Measurements from ENCODE around the gene ZNF609. TPM values are rescaled to one million over a fixed set of nuclear protein-coding genes. Genes with fewer than 3 reads are reported as not detected.

The ZNF609 gene
- total RNA-seq, 1 experiment from 2014 or later, result 31.0 TPM

GRCh38 chr15:64678126-64678819, 217.9 kb downstream of the ZNF609 start:
- H3K27ac ChIP-seq (ENCODE audit: low read depth, low read length), result no peak overlapping the region
- H3K9me3 ChIP-seq (ENCODE audit: control insufficient read depth in 1 of 2, insufficient read depth in 1 of 2, low read depth in 1 of 2, low read length in 2 of 2), result no peaks in the 10 kb centered on the region
- H3K9me2 ChIP-seq (ENCODE audit: insufficient read depth), result no peaks in the 10 kb centered on the region
- no peak for TF ChIP-seq POLR2AphosphoS5 (IDR thresholded peaks at IDR 0.05; ENCODE audit: low read depth, low read length)
- no peak for TF ChIP-seq ZFX (IDR thresholded peaks at IDR 0.05)
- TF ChIP-seq FOSL1 (IDR thresholded peaks at IDR 0.05; ENCODE audit: low read depth), result no peak
- no peak for TF ChIP-seq EZH2phosphoT487 (IDR thresholded peaks at IDR 0.05; ENCODE audit: borderline replicate concordance)
- H3K4me3 ChIP-seq (replicated peaks in 1 of 2; ENCODE audit: low read depth in 1 of 2, low read length in 2 of 2), result no peak overlapping the region
- CTCF ChIA-PET, result no interaction called here
- BruUV-seq (replicated peaks), result no TSS peak
- no peaks in the 10 kb centered on the region for H3K27me3 ChIP-seq (ENCODE audit: insufficient read depth, low read length)
- H3K36me3 ChIP-seq (ENCODE audit: control insufficient read depth in 1 of 2, insufficient read depth in 2 of 2, low read length in 2 of 2), result peaks cover 28 to 31% of the 10 kb centered on the region in 2 experiments; a peak in 3 of 4 replicates
- ATAC-seq, result no peak
- H3K79me2 ChIP-seq (ENCODE audit: insufficient read depth, low read length), result no peaks in the 10 kb centered on the region
- intact Hi-C loops (cut with micrococcal nuclease), result no loop called here
- RAD21 ChIA-PET (ENCODE audit: low non-redundant PET in 1 of 2, low total read pairs in 2 of 2, uncharacterized antibody in 2 of 2, unreplicated experiment in 2 of 2), result no interaction called here
- H3K4me1 ChIP-seq (ENCODE audit: control insufficient read depth in 1 of 2, insufficient read depth in 2 of 2, low read length in 2 of 2), result no peaks in the 10 kb centered on the region
- no peak overlapping the region for H2AFZ ChIP-seq (ENCODE audit: low read depth, low read length, poor library complexity, severe bottlenecking)
- POLR2A ChIA-PET, result no interaction called here
- DNase-seq (ENCODE audit: low read depth, low spot score), result no peak
- no peak overlapping the region for H3K9ac ChIP-seq (ENCODE audit: low read length)
- no peak overlapping the region for H3K4me2 ChIP-seq (ENCODE audit: low read length)
- no peaks in the 10 kb centered on the region for H4K20me1 ChIP-seq (ENCODE audit: insufficient read depth)

DNA sequence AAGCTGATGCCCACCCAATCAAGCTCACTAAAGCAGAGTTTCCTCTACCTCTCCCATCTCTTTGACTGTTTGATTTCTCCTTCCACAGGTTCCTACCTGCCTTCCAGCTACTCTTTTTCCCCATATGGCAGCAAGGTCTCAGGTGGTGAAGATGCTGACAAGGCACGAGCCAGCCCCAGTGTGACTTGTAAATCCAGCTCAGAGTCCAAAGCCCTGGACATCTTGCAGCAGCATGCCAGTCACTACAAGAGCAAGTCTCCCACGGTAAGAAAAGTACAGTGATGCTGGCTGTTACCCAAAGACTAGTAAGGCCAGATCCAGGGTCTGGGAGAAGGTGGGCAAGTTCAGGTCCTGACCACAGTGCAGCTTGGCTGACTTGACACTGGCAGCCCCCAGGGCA, 219.7 kb downstream of the ZNF609 start:
- H3K79me2 ChIP-seq (ENCODE audit: insufficient read depth, low read length), result no peaks in the 10 kb centered on the region
- ChIA-PET RAD21 (ENCODE audit: low non-redundant PET in 1 of 2, low total read pairs in 2 of 2, uncharacterized antibody in 2 of 2, unreplicated experiment in 2 of 2) (interaction anchor here in 1 of 2 experiments (0.6 to 1.2 kb wide), 2 partner anchors 195 to 253 kb away, joined by 3 to 4 read pairs; no protein-coding TSS in a partner anchor), POLR2A (no interaction called here)
- no peak for TF ChIP-seq POLR2AphosphoS5 (IDR thresholded peaks at IDR 0.05; ENCODE audit: low read depth, low read length)
- TF ChIP-seq, protein P1, sequence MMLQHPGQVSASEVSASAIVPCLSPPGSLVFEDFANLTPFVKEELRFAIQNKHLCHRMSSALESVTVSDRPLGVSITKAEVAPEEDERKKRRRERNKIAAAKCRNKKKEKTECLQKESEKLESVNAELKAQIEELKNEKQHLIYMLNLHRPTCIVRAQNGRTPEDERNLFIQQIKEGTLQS (IDR thresholded peaks at IDR 0.05), result no peak
- no peak for TF ChIP-seq MAX (IDR thresholded peaks at IDR 0.05)
- TF ChIP-seq SRF (IDR thresholded peaks at IDR 0.05; ENCODE audit: low read depth), result no peak
- no peak for TF ChIP-seq CBX3 (IDR thresholded peaks at IDR 0.05; ENCODE audit: low read depth)
- TF ChIP-seq FOSL1 (IDR thresholded peaks at IDR 0.05; ENCODE audit: low read depth), result no peak
- TF ChIP-seq ZFX (IDR thresholded peaks at IDR 0.05), result no peak
- no peak for TF ChIP-seq SP1 (IDR thresholded peaks at IDR 0.05; ENCODE audit: low read depth)
- TF ChIP-seq, protein P2, sequence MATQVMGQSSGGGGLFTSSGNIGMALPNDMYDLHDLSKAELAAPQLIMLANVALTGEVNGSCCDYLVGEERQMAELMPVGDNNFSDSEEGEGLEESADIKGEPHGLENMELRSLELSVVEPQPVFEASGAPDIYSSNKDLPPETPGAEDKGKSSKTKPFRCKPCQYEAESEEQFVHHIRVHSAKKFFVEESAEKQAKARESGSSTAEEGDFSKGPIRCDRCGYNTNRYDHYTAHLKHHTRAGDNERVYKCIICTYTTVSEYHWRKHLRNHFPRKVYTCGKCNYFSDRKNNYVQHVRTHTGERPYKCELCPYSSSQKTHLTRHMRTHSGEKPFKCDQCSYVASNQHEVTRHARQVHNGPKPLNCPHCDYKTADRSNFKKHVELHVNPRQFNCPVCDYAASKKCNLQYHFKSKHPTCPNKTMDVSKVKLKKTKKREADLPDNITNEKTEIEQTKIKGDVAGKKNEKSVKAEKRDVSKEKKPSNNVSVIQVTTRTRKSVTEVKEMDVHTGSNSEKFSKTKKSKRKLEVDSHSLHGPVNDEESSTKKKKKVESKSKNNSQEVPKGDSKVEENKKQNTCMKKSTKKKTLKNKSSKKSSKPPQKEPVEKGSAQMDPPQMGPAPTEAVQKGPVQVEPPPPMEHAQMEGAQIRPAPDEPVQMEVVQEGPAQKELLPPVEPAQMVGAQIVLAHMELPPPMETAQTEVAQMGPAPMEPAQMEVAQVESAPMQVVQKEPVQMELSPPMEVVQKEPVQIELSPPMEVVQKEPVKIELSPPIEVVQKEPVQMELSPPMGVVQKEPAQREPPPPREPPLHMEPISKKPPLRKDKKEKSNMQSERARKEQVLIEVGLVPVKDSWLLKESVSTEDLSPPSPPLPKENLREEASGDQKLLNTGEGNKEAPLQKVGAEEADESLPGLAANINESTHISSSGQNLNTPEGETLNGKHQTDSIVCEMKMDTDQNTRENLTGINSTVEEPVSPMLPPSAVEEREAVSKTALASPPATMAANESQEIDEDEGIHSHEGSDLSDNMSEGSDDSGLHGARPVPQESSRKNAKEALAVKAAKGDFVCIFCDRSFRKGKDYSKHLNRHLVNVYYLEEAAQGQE (IDR thresholded peaks at IDR 0.05; ENCODE audit: low read depth), result no peak
- no peak for TF ChIP-seq YY1 (IDR thresholded peaks at IDR 0.05; ENCODE audit: extremely low read depth, insufficient replicate concordance, low read depth, low read length)
- TF ChIP-seq EGR1 (IDR thresholded peaks at IDR 0.05; ENCODE audit: low read depth), result no peak
- no peak for TF ChIP-seq JUND (IDR thresholded peaks at IDR 0.05)
- TF ChIP-seq RAD21 (IDR thresholded peaks at IDR 0.05; ENCODE audit: low read depth), result no peak
- no peak for TF ChIP-seq EZH2 (IDR thresholded peaks at IDR 0.05)
- no peak for TF ChIP-seq EZH2phosphoT487 (IDR thresholded peaks at IDR 0.05; ENCODE audit: borderline replicate concordance)
- no peak for TF ChIP-seq ELF1 (IDR thresholded peaks at IDR 0.05; ENCODE audit: borderline replicate concordance, low read depth)

More for the DNA sequence above, 219.7 kb downstream of the ZNF609 start:
- DNase-seq (ENCODE audit: low read depth, low spot score) (no peak), ATAC-seq (no peak)
- Histone ChIP-seq H3K4me3 (replicated peaks in 1 of 2; ENCODE audit: low read depth in 1 of 2, low read length in 2 of 2) (no peak overlapping the region), H3K9me3 (ENCODE audit: control insufficient read depth in 1 of 2, insufficient read depth in 1 of 2, low read depth in 1 of 2, low read length in 2 of 2) (no peaks in the 10 kb centered on the region), H3K9ac (ENCODE audit: low read length) (no peak overlapping the region), H4K20me1 (ENCODE audit: insufficient read depth) (no peaks in the 10 kb centered on the region), H3K9me2 (ENCODE audit: insufficient read depth) (no peaks in the 10 kb centered on the region), H2AFZ (ENCODE audit: low read depth, low read length, poor library complexity, severe bottlenecking) (no peak overlapping the region), H3K4me1 (ENCODE audit: control insufficient read depth in 1 of 2, insufficient read depth in 2 of 2, low read length in 2 of 2) (no peaks in the 10 kb centered on the region), H3K27ac (ENCODE audit: low read depth, low read length) (no peak overlapping the region), H3K36me3 (ENCODE audit: control insufficient read depth in 1 of 2, insufficient read depth in 2 of 2, low read length in 2 of 2) (peaks cover 20 to 37% of the 10 kb centered on the region in 2 experiments; a peak in 3 of 4 replicates), H3K4me2 (ENCODE audit: low read length) (no peak overlapping the region), H3K27me3 (ENCODE audit: insufficient read depth, low read length) (no peaks in the 10 kb centered on the region)
- BruUV-seq (replicated peaks), result no TSS peak
- CTCF ChIA-PET, result interaction anchor here (1.1 to 3.4 kb wide), 2 partner anchors 247 to 470 kb away, joined by 3 to 13 read pairs; no protein-coding TSS in a partner anchor
- intact Hi-C loops (cut with micrococcal nuclease), result loop anchor here (2.0 kb wide), 2 partner anchors 471 to 517 kb away; partner anchors contain the start of gene PPIB
